ENCODE measurements around the gene SLU7. TPM values are rescaled to one million over a fixed set of nuclear protein-coding genes. Genes with fewer than 3 reads are reported as not detected.

Gene SLU7
- polyA plus RNA-seq, 1 of the 3 experiments (the other 2 are of a cell fraction), result 22.3 TPM

DNA sequence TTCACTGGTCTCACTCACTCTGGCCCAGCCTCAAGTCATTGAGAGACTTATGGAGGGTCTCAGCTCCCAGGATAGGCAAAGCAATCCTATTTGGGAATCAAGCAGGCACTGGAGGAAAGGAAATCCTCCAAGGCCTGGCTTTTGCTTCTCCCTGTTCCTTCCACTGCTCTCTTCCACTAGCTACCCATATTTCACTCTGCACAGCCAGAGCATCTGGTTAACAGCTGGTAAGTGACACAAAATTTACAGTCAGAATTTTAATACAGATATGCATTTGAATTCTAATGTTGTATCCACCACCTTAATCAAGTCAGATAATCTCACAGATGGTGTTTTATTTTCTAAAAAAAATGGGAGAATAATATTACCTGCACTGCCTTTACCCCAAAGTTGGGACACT is 47.6 kb downstream of the SLU7 start:
- TF ChIP-seq SIN3A (IDR thresholded peaks at IDR 0.05; ENCODE audit: borderline replicate concordance, low read depth, low read length), result no peak
- TF ChIP-seq EZH2phosphoT487 (IDR thresholded peaks at IDR 0.05; ENCODE audit: borderline replicate concordance, low read depth), result no peak
- no peak for TF ChIP-seq TAF1 (IDR thresholded peaks at IDR 0.05; ENCODE audit: borderline replicate concordance, low read depth, low read length)
- TF ChIP-seq EP300 (IDR thresholded peaks at IDR 0.05; ENCODE audit: borderline replicate concordance in 1 of 2, low read depth in 1 of 2, low read length in 1 of 2), result no peak
- TF ChIP-seq, protein P1, sequence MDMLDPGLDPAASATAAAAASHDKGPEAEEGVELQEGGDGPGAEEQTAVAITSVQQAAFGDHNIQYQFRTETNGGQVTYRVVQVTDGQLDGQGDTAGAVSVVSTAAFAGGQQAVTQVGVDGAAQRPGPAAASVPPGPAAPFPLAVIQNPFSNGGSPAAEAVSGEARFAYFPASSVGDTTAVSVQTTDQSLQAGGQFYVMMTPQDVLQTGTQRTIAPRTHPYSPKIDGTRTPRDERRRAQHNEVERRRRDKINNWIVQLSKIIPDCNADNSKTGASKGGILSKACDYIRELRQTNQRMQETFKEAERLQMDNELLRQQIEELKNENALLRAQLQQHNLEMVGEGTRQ (IDR thresholded peaks at IDR 0.05; ENCODE audit: borderline replicate concordance, low read depth, low read length), result no peak
- TF ChIP-seq TCF12 (IDR thresholded peaks at IDR 0.05), result no peak
- no peak for TF ChIP-seq CHD2 (IDR thresholded peaks at IDR 0.05; ENCODE audit: low read length, partially characterized antibody)
- TF ChIP-seq FOXJ3 (CRISPR knock-in tag; IDR thresholded peaks at IDR 0.05), result no peak
- H3K36me3 ChIP-seq (replicated peaks in 1 of 2; ENCODE audit: control insufficient read depth in 1 of 2, insufficient read depth in 2 of 2, low read length in 1 of 2), result no peaks in the 10 kb centered on the region
- no peak overlapping the region for H2AFZ ChIP-seq (ENCODE audit: low read depth)
- H3K9me3 ChIP-seq, result no peaks in the 10 kb centered on the region
- DNase-seq, result no peak
- no peak overlapping the region for H3K4me3 ChIP-seq (ENCODE audit: low read depth in 2 of 2, low read length in 1 of 2)
- H3F3A ChIP-seq (replicated peaks; ENCODE audit: insufficient read depth), result no peaks in the 10 kb centered on the region
- H3K79me2 ChIP-seq (ENCODE audit: insufficient read depth), result no peaks in the 10 kb centered on the region
- no peak overlapping the region for H3K9ac ChIP-seq
- H3K27ac ChIP-seq (ENCODE audit: low read depth in 2 of 2, low read length in 1 of 2), result no peak overlapping the region
- ChIA-PET CTCF (interaction anchor here (0.7 to 2.9 kb wide), 5 partner anchors 10 to 244 kb away, joined by 3 to 16 read pairs (median 8); no protein-coding TSS in a partner anchor), POLR2A (no interaction called here)
- H3K4me2 ChIP-seq, result no peak overlapping the region
- no peaks in the 10 kb centered on the region for H3K9me2 ChIP-seq
- peaks cover 0 to 10% of the 10 kb centered on the region in 2 experiments; a peak in 1 of 4 replicates for H3K4me1 ChIP-seq (ENCODE audit: control insufficient read depth in 1 of 2, insufficient read depth in 2 of 2, low read depth in 1 of 2, low read length in 1 of 2)
- H3K27me3 ChIP-seq (ENCODE audit: insufficient read depth), result no peaks in the 10 kb centered on the region; the same call in 1 of the 2 replicates
- H4K20me1 ChIP-seq (ENCODE audit: insufficient read depth), result no peaks in the 10 kb centered on the region

DNA sequence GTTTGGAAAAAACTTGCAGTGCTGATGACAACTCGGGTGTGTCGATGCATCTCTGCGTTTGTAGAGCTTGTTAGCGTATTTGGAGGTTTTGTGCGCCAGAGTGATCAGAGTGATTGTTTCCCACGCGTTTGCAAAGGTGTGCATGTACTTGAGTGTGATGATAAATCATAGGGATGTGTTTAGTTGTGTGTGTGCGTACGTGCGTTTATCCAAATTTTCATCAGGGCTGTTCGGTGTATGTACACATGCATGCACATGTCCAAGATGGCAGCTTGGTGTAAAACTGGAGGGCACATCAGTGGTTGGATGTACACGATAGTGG is 48.2 kb downstream of the SLU7 start:
- peak overlapping the region; percentile 69 for H3K4me2 ChIP-seq
- 64% methylated on average over 12 of the region's 12 CpGs for WGBS (ENCODE audit: low lambda C conversion rate)
- no peak overlapping the region; the same call in 1 of the 2 replicates for H3K9ac ChIP-seq
- ChIA-PET POLR2A (interaction anchor here (0.8 kb wide), 1 partner anchor 10 kb away, joined by 4 read pairs; no protein-coding TSS in a partner anchor), CTCF (interaction anchor here (0.7 to 2.9 kb wide), 9 partner anchors 8 to 349 kb away, joined by 3 to 16 read pairs (median 3); no protein-coding TSS in a partner anchor)
- TF ChIP-seq TAF1 (IDR thresholded peaks at IDR 0.05; ENCODE audit: borderline replicate concordance, low read depth, low read length) (no peak), ELF1 (IDR thresholded peaks at IDR 0.05) (no peak), FOXJ3 (CRISPR knock-in tag; IDR thresholded peaks at IDR 0.05) (no peak), FOXM1 (IDR thresholded peaks at IDR 0.05; ENCODE audit: low read depth) (no peak), TCF12 (IDR thresholded peaks at IDR 0.05) (no peak), NRF1 (IDR thresholded peaks at IDR 0.05; ENCODE audit: low read depth, low read length) (no peak), TEAD4 (IDR thresholded peaks at IDR 0.05; ENCODE audit: borderline replicate concordance, insufficient read depth) (no peak), POLR2AphosphoS5 (IDR thresholded peaks at IDR 0.05; ENCODE audit: low read depth, low read length) (no peak), MXI1 (IDR thresholded peaks at IDR 0.05; ENCODE audit: low read depth, low read length) (no peak), EZH2phosphoT487 (IDR thresholded peaks at IDR 0.05; ENCODE audit: borderline replicate concordance, low read depth) (no peak)
- TF ChIP-seq, protein P2, sequence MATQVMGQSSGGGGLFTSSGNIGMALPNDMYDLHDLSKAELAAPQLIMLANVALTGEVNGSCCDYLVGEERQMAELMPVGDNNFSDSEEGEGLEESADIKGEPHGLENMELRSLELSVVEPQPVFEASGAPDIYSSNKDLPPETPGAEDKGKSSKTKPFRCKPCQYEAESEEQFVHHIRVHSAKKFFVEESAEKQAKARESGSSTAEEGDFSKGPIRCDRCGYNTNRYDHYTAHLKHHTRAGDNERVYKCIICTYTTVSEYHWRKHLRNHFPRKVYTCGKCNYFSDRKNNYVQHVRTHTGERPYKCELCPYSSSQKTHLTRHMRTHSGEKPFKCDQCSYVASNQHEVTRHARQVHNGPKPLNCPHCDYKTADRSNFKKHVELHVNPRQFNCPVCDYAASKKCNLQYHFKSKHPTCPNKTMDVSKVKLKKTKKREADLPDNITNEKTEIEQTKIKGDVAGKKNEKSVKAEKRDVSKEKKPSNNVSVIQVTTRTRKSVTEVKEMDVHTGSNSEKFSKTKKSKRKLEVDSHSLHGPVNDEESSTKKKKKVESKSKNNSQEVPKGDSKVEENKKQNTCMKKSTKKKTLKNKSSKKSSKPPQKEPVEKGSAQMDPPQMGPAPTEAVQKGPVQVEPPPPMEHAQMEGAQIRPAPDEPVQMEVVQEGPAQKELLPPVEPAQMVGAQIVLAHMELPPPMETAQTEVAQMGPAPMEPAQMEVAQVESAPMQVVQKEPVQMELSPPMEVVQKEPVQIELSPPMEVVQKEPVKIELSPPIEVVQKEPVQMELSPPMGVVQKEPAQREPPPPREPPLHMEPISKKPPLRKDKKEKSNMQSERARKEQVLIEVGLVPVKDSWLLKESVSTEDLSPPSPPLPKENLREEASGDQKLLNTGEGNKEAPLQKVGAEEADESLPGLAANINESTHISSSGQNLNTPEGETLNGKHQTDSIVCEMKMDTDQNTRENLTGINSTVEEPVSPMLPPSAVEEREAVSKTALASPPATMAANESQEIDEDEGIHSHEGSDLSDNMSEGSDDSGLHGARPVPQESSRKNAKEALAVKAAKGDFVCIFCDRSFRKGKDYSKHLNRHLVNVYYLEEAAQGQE (IDR thresholded peaks at IDR 0.05; ENCODE audit: low read depth, low read length), result no peak
- TF ChIP-seq, protein P3, sequence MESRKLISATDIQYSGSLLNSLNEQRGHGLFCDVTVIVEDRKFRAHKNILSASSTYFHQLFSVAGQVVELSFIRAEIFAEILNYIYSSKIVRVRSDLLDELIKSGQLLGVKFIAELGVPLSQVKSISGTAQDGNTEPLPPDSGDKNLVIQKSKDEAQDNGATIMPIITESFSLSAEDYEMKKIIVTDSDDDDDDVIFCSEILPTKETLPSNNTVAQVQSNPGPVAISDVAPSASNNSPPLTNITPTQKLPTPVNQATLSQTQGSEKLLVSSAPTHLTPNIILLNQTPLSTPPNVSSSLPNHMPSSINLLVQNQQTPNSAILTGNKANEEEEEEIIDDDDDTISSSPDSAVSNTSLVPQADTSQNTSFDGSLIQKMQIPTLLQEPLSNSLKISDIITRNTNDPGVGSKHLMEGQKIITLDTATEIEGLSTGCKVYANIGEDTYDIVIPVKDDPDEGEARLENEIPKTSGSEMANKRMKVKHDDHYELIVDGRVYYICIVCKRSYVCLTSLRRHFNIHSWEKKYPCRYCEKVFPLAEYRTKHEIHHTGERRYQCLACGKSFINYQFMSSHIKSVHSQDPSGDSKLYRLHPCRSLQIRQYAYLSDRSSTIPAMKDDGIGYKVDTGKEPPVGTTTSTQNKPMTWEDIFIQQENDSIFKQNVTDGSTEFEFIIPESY (IDR thresholded peaks at IDR 0.05; ENCODE audit: borderline replicate concordance, low read depth), result no peak
- TF ChIP-seq, protein P4, sequence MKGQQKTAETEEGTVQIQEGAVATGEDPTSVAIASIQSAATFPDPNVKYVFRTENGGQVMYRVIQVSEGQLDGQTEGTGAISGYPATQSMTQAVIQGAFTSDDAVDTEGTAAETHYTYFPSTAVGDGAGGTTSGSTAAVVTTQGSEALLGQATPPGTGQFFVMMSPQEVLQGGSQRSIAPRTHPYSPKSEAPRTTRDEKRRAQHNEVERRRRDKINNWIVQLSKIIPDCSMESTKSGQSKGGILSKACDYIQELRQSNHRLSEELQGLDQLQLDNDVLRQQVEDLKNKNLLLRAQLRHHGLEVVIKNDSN (IDR thresholded peaks at IDR 0.05; ENCODE audit: borderline replicate concordance, low read depth), result no peak
- TF ChIP-seq, protein P1 (IDR thresholded peaks at IDR 0.05; ENCODE audit: borderline replicate concordance, low read depth, low read length), result no peak
- TF ChIP-seq, protein P5, sequence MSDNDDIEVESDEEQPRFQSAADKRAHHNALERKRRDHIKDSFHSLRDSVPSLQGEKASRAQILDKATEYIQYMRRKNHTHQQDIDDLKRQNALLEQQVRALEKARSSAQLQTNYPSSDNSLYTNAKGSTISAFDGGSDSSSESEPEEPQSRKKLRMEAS (IDR thresholded peaks at IDR 0.05; ENCODE audit: low read depth), result no peak
- H3K79me2 ChIP-seq (ENCODE audit: insufficient read depth), result no peaks in the 10 kb centered on the region
- peaks cover 0 to 10% of the 10 kb centered on the region in 2 experiments; a peak in 1 of 4 replicates for H3K4me1 ChIP-seq (ENCODE audit: control insufficient read depth in 1 of 2, insufficient read depth in 2 of 2, low read depth in 1 of 2, low read length in 1 of 2)
- H2AFZ ChIP-seq (ENCODE audit: low read depth), result peak overlapping the region; percentile 67; the same call in 1 of the 2 replicates
- H3K4me3 ChIP-seq (ENCODE audit: low read depth in 2 of 2, low read length in 1 of 2), result peak overlapping the region; percentile 59 to 63
- DNase-seq, result no peak
- H3F3A ChIP-seq (replicated peaks; ENCODE audit: insufficient read depth), result no peaks in the 10 kb centered on the region
- H3K9me3 ChIP-seq, result no peaks in the 10 kb centered on the region
- no peaks in the 10 kb centered on the region for H3K36me3 ChIP-seq (replicated peaks in 1 of 2; ENCODE audit: control insufficient read depth in 1 of 2, insufficient read depth in 2 of 2, low read length in 1 of 2)
- H3K27me3 ChIP-seq (ENCODE audit: insufficient read depth), result no peaks in the 10 kb centered on the region; the same call in 1 of the 2 replicates
- no peak overlapping the region for H3K27ac ChIP-seq (ENCODE audit: low read depth in 2 of 2, low read length in 1 of 2)
- no peaks in the 10 kb centered on the region for H3K9me2 ChIP-seq
- H4K20me1 ChIP-seq (ENCODE audit: insufficient read depth), result no peaks in the 10 kb centered on the region
